Activated CD4-positive, alpha-beta T cell treated with anti-CD3 and anti-CD28 coated beads, Interleukin-2, amount 50 U/mL, for 1 hour (primary cell): Measurements from ENCODE around the gene RABGAP1.

Source experiments
- DNase-seq: peaks from one replicate; pipeline ENCODE4 v3.0.0-alpha.2; 2020

RABGAP1 gene

GRCh38 chr9:123053711-123054110 is 112.9 kb downstream of the RABGAP1 start:
- DNase-seq = no peak

GRCh38 chr9:123058834-123059233 is 118.0 kb downstream of the RABGAP1 start:
- no peak for DNase-seq

GRCh38 chr9:123059472-123060220 is 118.8 kb downstream of the RABGAP1 start:
- DNase-seq = no peak

- no peak for DNase-seq
Observed at GRCh38 chr9:123061216-123061615, 120.4 kb downstream of the RABGAP1 start.

GRCh38 chr9:123062351-123063176 is 121.7 kb downstream of the RABGAP1 start:
- no peak for DNase-seq

GRCh38 chr9:123063177-123063598 is 122.4 kb downstream of the RABGAP1 start:
- no peak for DNase-seq

GRCh38 chr9:123063896-123064295 is 123.1 kb downstream of the RABGAP1 start:
- no peak for DNase-seq

GRCh38 chr9:123064716-123065115 is 123.9 kb downstream of the RABGAP1 start:
- no peak for DNase-seq

GRCh38 chr9:123065196-123065595 is 124.4 kb downstream of the RABGAP1 start:
- DNase-seq = no peak

GRCh38 chr9:123067136-123067535 is 126.3 kb downstream of the RABGAP1 start:
- no peak for DNase-seq

GRCh38 chr9:123069010-123069481 is 128.2 kb downstream of the RABGAP1 start:
- DNase-seq = no peak

GRCh38 chr9:123070198-123070597 is 129.4 kb downstream of the RABGAP1 start:
- no peak for DNase-seq

- no peak for DNase-seq
Observed at GRCh38 chr9:123072407-123072995, 131.7 kb downstream of the RABGAP1 start.

GRCh38 chr9:123073441-123073840 is 132.6 kb downstream of the RABGAP1 start:
- no peak for DNase-seq

- no peak for DNase-seq
Observed at GRCh38 chr9:123073991-123074422, 133.2 kb downstream of the RABGAP1 start.

- no peak for DNase-seq
Observed at GRCh38 chr9:123074628-123075027, 133.8 kb downstream of the RABGAP1 start.

GRCh38 chr9:123080444-123080843 is 139.6 kb downstream of the RABGAP1 start:
- no peak for DNase-seq

- no peak for DNase-seq
Observed at GRCh38 chr9:123081824-123082223, 141.0 kb downstream of the RABGAP1 start.

- DNase-seq = no peak
Observed at GRCh38 chr9:123083680-123084079, 142.9 kb downstream of the RABGAP1 start.

GRCh38 chr9:123084256-123084655 is 143.4 kb downstream of the RABGAP1 start:
- DNase-seq = no peak

GRCh38 chr9:123085916-123086315 is 145.1 kb downstream of the RABGAP1 start:
- DNase-seq = no peak

- no peak for DNase-seq
Observed at GRCh38 chr9:123087359-123087888, 146.6 kb downstream of the RABGAP1 start.

- no peak for DNase-seq
Observed at GRCh38 chr9:123089040-123089439, 148.2 kb downstream of the RABGAP1 start.
